Uterus (tissue), 4 donors: Measurements from ENCODE around the gene CDCA4. TPM values are rescaled to one million over a fixed set of nuclear protein-coding genes. Genes with fewer than 3 reads are reported as not detected.

Experiments used
- DNase-seq, 2 donors: peaks; one replicate each; pipeline ENCODE4 v3.0.0-alpha.2; 2019 to 2020
- H3K27ac ChIP-seq, 2 donors: fragments of 200-600 bp; sonication (generic); 1 replicate in 1 of 2; 2 replicates in 1 of 2; pipeline ENCODE4 v1.5.1; 2016 to 2018
- H3K27me3 ChIP-seq, 2 donors: fragments of 200-600 bp; sonication (generic); one replicate each; pipeline ENCODE4 v1.5.1; 2018 to 2019; ENCODE audit warnings: control low read depth in 1 of 2
- H3K36me3 ChIP-seq, 2 donors: fragments of 200-600 bp; sonication (generic); one replicate each; pipeline ENCODE4 v1.5.1; 2019; ENCODE audit warnings: control low read depth in 1 of 2
- H3K4me1 ChIP-seq, 2 donors: fragments of 200-600 bp; sonication (generic); one replicate each; pipeline ENCODE4 v1.5.1; 2018 to 2019; ENCODE audit warnings: control low read depth in 1 of 2
- H3K4me3 ChIP-seq, 2 donors: fragments of 200-600 bp; sonication (generic); 1 replicate in 1 of 2; 2 replicates in 1 of 2; pipeline ENCODE4 v1.5.1; 2018 to 2019; ENCODE audit warnings: mild to moderate bottlenecking in 1 of 2
- H3K9me3 ChIP-seq, 2 donors: fragments of 200-600 bp; sonication (generic); one replicate each; pipeline ENCODE4 v1.5.1; 2019; ENCODE audit warnings: control low read depth in 1 of 2
- POLR2A ChIP-seq, 2 donors: fragments of 450-650 bp; IDR thresholded peaks; one replicate each; pipeline ENCODE4 v1.6.1; 2016; ENCODE audit warnings: antibody characterized with exemption in 2 of 2, mild to moderate bottlenecking in 1 of 2, moderate library complexity in 1 of 2
- intact Hi-C: fragments of 100-400 bp; cut with DNase I; formaldehyde crosslinking; loops from one replicate; pipeline ENCODE4 v1.15.1; 2023; ENCODE audit warnings: low total_unique reads
- total RNA-seq, 4 donors: library from RNA; depleted of rRNA in 3 of 4; stranded (reverse); fragments of >200 nt in 3 of 4; gene quantifications; one replicate each; pipeline versions ENCODE4 v1.1.0 to v1.2.4, GENCODE V29; 2014 to 2023
- TF ChIP-seq, protein P1 (sequence below), 4 experiments: fragments of 200-600 bp in 2 of 4; fragments of 450-650 bp in 2 of 4; sonication (generic) in 2 of 4; IDR thresholded peaks; one replicate each; pipeline ENCODE4 v1.5.1; 2016 to 2019; ENCODE audit warnings: antibody characterized with exemption in 4 of 4, mild to moderate bottlenecking in 2 of 4, moderate library complexity in 1 of 4
- donor health status: DM: yes; HTN: yes; CAD: no.

Gene CDCA4
- total RNA-seq, 4 donors from 2014 or later = 2.3 to 43.3 (median 10.3) TPM

DNA sequence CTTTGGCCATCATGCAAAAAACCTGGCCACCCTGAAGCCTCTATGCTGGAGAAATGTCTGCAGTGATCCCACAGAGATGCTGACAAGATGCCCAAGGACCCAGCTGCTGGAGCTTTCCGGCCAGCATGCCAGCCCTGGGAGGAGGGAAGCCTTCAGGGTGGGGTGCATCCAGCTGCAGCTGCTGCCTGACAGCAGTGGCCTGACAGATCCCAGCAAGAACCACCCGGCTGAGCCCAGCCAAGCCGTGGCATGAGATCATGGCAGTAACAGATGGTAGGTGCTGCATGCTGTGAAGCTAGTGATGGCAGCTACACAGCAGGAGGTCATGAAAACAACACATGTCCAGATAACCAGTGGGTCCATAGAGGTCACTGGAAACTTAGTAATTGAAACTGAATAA is 21.5 kb downstream of the CDCA4 start:
- H3K27me3 ChIP-seq = no peaks in the 10 kb centered on the region
- TF ChIP-seq, protein P1, sequence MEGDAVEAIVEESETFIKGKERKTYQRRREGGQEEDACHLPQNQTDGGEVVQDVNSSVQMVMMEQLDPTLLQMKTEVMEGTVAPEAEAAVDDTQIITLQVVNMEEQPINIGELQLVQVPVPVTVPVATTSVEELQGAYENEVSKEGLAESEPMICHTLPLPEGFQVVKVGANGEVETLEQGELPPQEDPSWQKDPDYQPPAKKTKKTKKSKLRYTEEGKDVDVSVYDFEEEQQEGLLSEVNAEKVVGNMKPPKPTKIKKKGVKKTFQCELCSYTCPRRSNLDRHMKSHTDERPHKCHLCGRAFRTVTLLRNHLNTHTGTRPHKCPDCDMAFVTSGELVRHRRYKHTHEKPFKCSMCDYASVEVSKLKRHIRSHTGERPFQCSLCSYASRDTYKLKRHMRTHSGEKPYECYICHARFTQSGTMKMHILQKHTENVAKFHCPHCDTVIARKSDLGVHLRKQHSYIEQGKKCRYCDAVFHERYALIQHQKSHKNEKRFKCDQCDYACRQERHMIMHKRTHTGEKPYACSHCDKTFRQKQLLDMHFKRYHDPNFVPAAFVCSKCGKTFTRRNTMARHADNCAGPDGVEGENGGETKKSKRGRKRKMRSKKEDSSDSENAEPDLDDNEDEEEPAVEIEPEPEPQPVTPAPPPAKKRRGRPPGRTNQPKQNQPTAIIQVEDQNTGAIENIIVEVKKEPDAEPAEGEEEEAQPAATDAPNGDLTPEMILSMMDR (IDR thresholded peaks at IDR 0.05) = no peak
- no peak for TF ChIP-seq POLR2A (IDR thresholded peaks at IDR 0.05)
- intact Hi-C loops = no loop called here
- no peaks in the 10 kb centered on the region for H3K36me3 ChIP-seq
- H3K4me3 ChIP-seq = no peak overlapping the region
- DNase-seq = no peak
- H3K4me1 ChIP-seq = no peaks in the 10 kb centered on the region
- no peaks in the 10 kb centered on the region for H3K9me3 ChIP-seq
- H3K27ac ChIP-seq = no peak overlapping the region

DNA sequence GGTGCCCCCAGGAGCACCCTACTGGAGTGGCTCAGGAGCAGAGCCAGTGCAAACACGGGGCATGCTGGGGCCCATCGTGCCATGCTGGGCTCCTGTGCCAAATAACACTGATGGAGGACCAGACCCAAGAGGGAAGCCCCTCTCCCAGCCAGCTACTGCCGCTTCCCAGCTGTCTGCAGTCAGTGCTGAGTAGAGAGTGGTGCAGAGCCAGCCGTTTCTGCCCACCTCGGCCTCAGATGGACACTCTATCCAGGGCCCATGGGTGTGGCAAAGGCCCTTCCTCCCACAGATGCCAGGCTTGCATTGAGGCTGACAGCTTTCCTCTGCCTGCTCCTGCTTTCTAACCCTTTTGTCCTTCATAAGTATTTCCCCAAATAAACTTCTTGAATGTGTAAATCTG is 22.1 kb downstream of the CDCA4 start:
- no peak for DNase-seq
- Histone ChIP-seq H3K36me3 (no peaks in the 10 kb centered on the region), H3K27ac (no peak overlapping the region), H3K27me3 (no peaks in the 10 kb centered on the region), H3K9me3 (no peaks in the 10 kb centered on the region), H3K4me3 (no peak overlapping the region), H3K4me1 (no peaks in the 10 kb centered on the region)
- TF ChIP-seq, protein P1 (IDR thresholded peaks at IDR 0.05) = no peak
- no peak for TF ChIP-seq POLR2A (IDR thresholded peaks at IDR 0.05)
- intact Hi-C loops = no loop called here

DNA sequence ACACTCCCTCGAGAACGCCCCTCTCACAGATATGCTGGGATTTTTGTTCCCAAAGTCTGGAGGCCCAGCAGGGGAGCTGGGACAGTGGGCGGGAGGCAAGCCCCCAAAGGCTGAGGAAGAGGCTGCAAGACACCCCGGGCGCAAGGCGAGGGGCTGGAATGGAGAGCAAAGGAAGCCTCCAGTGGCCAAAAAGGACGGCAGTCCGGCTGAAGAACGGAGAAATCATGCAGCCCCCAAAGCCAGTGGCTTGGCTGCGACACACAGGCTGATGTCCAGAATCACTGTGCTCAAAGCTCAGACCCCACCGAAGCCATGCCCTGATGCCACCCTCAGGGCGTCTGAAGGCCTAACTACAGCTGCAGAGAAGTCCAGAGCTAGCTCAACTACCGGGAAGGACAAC is 24.4 kb downstream of the CDCA4 start:
- H3K27ac ChIP-seq = no peak overlapping the region
- H3K36me3 ChIP-seq = no peaks in the 10 kb centered on the region
- H3K4me1 ChIP-seq = no peaks in the 10 kb centered on the region
- H3K4me3 ChIP-seq = no peak overlapping the region
- peak in 1 of 2 donors; percentile 3 for DNase-seq
- no peaks in the 10 kb centered on the region for H3K27me3 ChIP-seq
- H3K9me3 ChIP-seq = no peaks in the 10 kb centered on the region
- intact Hi-C loops = no loop called here
- TF ChIP-seq POLR2A (IDR thresholded peaks at IDR 0.05) = no peak
- TF ChIP-seq, protein P1 (IDR thresholded peaks at IDR 0.05) = no peak

DNA sequence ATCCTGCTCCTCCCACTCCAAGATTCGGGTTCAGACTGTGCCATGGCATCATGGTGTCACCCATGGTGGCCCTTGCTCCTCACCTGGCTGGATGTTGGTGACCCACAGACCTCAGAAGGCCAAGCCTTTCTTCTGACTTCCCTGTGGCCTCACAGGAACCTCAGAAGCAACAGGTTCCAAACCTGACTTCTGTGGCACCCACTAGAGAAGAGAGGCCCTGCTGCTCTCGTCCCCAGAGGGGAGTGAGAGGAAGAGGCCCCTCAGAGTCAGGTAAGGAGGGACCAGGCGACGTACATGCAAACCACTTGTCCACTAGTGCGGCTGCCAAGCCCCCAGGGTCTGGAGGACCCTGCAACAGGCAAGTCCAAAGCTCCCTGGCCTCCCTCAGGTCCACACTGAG is 24.9 kb downstream of the CDCA4 start:
- intact Hi-C loops = no loop called here
- Histone ChIP-seq H3K27ac (no peak overlapping the region), H3K36me3 (no peaks in the 10 kb centered on the region), H3K4me3 (no peak overlapping the region), H3K27me3 (no peaks in the 10 kb centered on the region), H3K4me1 (no peaks in the 10 kb centered on the region), H3K9me3 (no peaks in the 10 kb centered on the region)
- DNase-seq = peak in 1 of 2 donors; percentile 8
- TF ChIP-seq POLR2A (IDR thresholded peaks at IDR 0.05) = no peak

DNA sequence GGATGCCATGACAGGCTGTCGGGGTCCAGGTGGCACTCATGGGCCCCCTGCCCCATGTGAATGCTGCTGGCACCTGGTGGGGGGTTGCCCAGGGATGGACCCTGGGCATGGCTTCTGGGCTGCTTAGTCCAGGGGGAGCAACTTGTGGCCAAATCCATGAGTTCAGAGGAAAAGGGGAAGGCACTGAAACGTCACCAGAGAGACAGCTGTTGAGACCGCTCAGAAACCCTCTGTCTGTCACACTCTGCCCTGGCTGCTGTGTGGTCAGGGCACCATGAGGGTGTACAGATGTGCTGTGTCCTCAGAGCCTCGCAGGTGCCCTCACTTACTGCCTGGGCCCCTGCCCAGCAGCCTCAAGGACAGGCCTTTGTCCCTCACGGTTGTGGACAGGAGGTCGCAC is 25.9 kb downstream of the CDCA4 start:
- no peaks in the 10 kb centered on the region for H3K9me3 ChIP-seq
- TF ChIP-seq POLR2A (IDR thresholded peaks at IDR 0.05) = no peak
- TF ChIP-seq, protein P1 (IDR thresholded peaks at IDR 0.05) = no peak
- no peak overlapping the region for H3K4me3 ChIP-seq
- no peaks in the 10 kb centered on the region for H3K4me1 ChIP-seq
- H3K36me3 ChIP-seq = no peaks in the 10 kb centered on the region
- peak in 1 of 2 donors; percentile 7 for DNase-seq
- H3K27me3 ChIP-seq = no peaks in the 10 kb centered on the region
- H3K27ac ChIP-seq = no peak overlapping the region
- intact Hi-C loops = no loop called here
